Measurements from ENCODE around the gene MBD5.
"Not testable (repeated sequence)": the region's sequence is repeated elsewhere in the genome, so short reads cannot be mapped to it uniquely, and the experiment has no call there.

MBD5 gene

DNA sequence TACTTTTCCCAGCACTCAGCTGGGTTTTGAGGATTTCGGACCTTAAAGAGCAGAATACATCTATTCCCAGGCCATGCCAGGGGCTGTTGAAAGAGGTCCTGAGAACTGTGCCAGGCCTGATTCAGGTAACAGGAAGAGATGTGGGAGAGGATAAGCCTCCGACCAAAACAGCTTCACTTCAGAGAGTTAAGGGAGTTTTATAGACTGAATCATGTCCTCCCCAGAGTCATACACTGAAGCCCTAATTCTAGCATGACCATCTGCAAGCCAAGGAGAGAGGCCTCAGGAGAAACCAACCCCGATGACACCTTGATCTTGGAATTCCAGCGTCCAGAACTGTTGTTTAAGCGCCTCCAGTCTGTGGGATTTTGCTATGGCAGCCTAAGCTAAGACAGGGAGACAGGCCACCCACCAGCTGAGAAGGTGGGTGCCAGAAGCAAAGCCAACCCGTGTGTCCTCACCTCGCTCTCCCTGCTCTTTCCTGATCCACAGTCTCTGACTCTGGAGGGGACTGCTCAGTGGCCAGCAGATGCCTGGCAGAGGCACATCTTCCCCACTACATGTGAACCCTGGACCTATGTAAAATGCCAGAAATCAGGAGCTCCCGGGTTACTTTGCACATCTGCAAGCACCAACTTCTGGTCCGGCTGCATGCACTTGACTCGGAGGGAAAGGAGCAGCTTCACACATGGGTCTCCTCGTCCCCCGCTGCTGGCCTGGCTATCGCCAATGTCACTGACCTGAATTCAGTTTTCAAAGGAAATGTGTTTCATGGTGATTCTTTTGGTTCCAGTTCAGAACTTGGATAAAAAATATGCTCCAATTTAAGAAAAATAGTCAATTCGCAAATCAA is 506.8 kb downstream of the MBD5 start:
- no peak for DNase-seq

GRCh38 chr2:148528356-148529064 is 507.6 kb downstream of the MBD5 start:
- no peak for DNase-seq

DNA sequence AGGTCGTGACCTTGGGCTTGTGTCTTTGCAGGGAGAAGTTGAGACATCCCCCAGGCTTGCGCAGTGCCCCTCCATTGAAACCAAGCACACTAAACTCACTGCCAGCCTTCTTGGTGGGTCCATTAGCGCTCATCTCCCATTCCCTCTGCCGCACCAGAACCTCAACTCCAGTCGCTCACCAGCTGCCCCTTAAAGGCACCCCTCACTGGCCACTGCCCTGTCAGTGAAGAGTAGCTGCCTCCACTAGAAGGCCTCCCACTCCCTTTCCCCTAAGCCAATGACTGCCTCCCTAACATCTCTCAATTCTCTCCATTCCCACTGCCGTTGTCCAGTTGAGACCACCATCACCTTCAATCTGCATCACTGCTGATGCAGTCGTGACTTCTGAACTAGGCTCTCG is 508.9 kb downstream of the MBD5 start:
- no peak for DNase-seq

DNA sequence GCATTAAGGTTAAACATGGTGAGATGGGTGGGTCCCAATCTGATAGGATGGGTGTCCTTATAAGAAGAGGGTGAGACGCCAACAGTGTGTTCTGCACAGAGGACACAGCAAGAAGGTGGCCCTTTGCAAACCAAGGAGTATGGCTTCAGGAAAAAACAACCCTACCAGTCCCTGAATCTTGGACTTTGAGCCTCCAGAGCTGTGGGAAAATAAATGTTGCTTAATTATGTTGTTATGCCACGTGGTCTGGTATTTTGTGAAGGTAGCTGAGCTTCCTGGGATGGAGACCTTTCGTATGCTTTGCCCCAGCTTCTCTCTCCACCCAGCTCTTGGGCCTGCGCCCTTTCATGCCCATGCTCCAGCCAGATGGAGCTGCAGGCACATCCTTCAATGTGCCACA is 509.5 kb downstream of the MBD5 start:
- no peak for DNase-seq

- DNase-seq = no peak
Measured at GRCh38 chr2:148531235-148531634, 510.3 kb downstream of the MBD5 start.

DNA sequence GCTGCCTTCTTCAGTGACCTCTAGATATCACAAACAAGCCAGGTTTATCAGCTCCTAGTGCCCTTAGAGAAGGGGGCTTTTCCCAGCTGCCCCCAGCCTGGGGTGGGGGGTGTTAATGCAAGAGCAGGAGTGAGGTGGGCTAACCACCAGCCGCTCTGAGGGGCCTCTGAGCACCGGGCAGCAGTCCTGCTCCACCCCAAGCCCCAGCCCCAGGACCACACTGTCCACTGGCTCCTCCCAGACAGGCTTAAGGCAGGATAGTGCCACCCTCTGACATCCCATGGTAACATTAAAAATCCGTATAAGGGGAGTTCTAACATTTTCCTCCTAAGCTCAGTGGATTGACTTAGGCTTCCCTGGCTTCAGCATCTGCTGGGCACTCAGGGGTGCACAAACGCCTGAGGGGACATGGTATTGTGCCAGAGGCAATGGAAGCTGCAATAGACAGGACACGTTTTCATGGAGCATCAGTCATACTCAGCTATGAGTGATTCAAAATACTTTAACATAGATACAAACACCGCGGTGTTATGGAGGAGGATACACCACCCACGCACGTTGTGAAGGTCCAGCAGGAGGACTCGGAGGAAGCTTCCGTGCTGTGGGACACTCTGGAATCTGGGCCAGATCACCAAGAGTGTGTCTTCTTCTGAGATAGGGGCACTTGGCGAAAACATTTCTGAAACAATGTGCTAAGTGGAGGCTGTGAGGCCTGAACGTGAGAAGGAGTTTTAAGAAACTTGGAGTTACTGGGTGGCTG is 511.0 kb downstream of the MBD5 start:
- DNase-seq = no peak

- DNase-seq = no peak
Measured at GRCh38 chr2:148533004-148533403, 512.1 kb downstream of the MBD5 start.

- DNase-seq = no peak
Measured at GRCh38 chr2:148533685-148534084, 512.8 kb downstream of the MBD5 start.

GRCh38 chr2:148534416-148535204 is 513.7 kb downstream of the MBD5 start:
- no peak for DNase-seq

GRCh38 chr2:148538375-148538774 is 517.5 kb downstream of the MBD5 start:
- no peak for DNase-seq

GRCh38 chr2:148540022-148540421 is 519.1 kb downstream of the MBD5 start:
- DNase-seq = no peak

- DNase-seq = no peak
Measured at GRCh38 chr2:148541792-148542191, 520.9 kb downstream of the MBD5 start.

GRCh38 chr2:148542614-148543013 is 521.7 kb downstream of the MBD5 start:
- no peak for DNase-seq

DNA sequence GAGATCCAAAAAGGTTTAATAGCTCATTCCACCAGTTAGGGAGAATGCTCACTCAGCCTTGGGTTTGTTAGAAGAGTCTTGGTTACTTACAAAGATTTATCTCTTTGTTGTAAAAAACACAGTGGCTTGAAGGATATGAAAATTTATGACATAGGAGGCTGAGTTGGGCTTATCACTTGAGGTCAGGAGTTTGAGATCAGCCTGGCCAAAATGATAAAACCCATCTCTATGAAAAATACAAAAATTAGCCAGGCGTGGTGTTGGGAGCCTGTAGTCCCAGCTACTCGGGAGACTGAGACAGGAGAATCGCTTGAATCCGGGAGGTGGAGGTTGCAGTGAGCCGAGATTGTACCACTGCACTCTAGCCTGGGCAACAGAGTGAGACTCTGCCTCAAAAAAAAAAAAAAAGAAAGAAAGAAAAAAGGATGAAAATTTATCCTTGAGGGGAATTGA is 522.2 kb downstream of the MBD5 start:
- not testable (repeated sequence) for DNase-seq

DNA sequence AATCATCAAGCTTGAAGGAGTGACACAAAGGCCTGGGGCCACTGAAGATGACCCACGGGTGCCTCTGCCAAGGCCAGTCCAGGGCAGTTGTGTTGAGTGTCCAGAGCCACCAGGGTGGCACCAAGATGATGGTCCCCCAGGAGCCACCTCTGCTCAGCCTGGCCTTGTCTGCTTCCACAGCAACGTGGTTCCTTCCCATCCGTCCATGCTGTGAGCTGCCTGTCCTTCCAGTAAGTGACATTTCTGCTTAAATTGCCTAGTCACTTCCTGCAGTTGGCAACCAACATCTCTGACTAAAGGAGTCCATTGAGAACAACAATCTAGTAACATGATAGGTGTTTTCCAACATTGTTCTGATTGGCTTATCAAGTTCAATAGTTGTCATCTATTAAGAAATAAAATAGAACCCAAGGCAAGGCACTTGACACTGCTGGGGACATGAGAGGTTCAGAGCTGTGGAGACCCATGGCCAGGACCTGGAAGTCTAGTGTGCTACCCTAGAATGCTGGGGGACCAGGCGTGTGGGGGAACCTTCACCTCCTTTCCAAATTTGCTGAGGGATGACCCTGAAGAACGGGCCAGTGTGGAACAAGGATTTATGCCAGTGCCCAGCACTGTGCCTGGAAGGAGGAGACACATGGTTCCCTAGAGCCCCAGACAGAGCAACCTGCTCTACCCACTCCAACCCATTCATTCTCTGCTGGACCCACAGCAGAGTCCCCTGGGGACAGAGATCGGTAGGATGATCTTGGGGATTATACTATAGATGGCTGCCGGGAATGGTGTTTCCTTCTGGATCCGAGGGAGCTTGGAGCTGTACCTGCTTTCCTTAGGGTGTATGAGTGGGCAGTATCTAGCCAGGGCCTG is 524.7 kb downstream of the MBD5 start:
- peak in 1 of 2 experiments; percentile 39 for DNase-seq

- DNase-seq = no peak
Measured at GRCh38 chr2:148546270-148546669, 525.4 kb downstream of the MBD5 start.

DNA sequence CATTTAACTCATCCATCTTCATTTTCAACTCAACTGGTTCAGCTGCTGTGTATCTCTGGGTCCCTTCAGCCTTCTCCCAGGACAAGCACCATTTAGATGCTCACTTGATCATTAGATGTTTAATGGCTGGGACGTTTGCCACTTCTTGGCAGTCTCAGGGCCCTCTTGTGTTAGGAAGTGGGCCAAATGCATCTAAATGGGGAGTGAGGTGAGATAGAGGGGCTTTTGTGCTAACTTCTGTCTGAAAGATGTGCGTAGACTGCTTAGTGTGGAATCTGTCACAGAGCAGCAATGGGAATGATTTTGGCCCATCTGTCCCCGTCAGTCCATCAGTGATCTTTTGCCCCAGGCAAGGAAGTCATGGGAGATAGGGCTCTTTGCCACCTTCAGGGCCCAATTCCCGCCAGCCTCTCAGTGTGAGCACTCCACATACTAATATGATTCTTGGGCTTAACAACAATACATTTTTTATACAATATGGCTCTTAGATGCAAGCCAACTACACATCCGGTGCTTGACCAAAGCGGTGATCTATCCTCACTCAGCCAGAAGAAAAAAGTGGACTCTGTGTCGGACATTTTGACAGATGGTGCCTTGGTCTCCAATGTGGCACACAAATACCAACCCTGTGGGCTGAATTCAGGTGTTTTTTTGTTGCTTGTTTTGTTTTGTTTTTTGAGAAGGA is 528.0 kb downstream of the MBD5 start:
- no peak for DNase-seq

DNA sequence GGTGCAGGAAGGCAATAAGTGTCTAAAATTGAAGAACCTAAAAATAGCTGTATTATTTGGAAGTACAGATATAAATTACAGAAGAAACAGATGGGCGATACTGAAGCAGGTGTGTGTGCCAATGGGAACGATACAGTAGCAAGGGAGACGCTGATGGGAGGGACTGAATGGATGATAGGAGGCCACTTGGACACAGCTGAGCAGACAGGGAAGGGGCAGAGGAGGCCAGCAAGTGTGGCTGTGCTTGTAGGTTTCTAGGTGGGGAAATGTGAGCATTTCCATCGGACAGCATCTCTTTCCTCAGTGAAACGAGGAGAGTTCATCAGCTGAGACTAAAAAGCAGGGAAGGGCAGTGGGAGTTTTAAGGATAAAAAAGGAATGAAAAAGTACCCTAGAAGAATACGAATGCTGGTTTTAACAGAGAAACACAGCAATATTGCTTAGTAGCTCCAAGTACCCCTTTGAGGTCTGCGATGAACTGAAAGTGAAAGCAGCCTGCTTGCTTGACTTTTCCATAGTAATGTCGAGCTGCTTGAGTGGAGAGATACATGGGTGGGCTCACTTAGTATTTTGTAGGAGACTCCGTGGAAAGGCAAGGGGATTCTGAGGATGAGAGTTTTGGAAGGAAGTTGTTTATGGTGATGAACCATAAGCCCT is 531.9 kb downstream of the MBD5 start:
- DNase-seq = peak in 1 of 2 experiments; percentile 52

- no peak for DNase-seq
Measured at GRCh38 chr2:148553332-148553887, 532.5 kb downstream of the MBD5 start.

All from stimulated activated CD4-positive, alpha-beta T cell treated with anti-CD3 and anti-CD28 coated beads, Interleukin-4, amount 100 ng/mL, for 4 hours (primary cell).